ENCODE data around the gene COA3. TPM values are rescaled to one million over a fixed set of nuclear protein-coding genes. Genes with fewer than 3 reads are reported as not detected.

COA3 gene
- polyA plus RNA-seq, 3 donors, result 162 to 191 (median 178) TPM

DNA sequence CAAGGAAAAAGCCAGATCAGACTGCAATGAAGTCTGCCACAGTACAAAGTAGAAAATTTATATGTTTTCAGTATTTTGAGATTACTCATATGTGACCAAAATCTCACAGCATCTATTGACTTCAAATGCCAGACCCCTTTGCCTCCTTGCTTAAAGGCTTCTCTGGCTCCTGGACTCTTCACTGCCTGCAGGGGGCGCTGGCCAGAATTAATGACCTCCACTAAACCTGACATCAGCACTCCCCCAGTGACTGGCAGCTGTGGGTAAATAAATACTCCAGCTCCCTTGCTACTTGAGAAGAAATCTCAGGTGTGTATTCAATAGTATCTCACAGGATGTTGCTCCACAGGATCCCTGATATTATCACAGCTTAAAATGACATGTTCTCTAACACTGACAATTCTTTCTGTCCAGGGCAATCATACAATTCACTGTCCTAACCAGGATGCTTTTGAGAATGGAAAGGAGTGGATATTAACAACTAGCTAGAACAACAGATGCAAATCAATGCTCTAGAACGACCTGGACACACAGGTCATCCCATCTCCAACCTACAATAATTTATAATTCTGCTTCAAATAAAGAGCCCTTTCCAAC lies 21.5 kb upstream of the COA3 start:
- no peak for DNase-seq (ENCODE audit: low read depth in 3 of 3, low spot score in 2 of 3)

DNA sequence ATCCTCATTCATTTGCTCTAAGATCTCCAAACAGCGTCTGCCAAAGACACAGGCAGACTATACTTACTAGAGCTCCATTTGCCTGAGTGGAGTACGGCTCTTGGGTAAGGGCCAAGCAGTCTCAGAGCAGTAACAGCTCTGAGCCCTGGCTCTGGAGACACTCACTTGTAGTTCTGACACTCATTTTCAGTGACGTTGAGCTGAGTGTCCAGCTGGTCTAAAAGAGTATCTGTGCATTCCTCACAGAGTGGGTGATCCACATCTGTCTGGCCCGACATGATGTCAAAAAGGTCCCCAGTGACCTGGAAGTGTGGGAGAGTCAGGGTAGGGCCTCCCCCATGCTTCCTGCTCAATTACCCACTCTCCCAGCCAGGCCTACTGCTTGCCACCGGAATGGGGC lies 19.9 kb upstream of the COA3 start:
- DNase-seq (ENCODE audit: low read depth in 3 of 3, low spot score in 2 of 3), result no peak

DNA sequence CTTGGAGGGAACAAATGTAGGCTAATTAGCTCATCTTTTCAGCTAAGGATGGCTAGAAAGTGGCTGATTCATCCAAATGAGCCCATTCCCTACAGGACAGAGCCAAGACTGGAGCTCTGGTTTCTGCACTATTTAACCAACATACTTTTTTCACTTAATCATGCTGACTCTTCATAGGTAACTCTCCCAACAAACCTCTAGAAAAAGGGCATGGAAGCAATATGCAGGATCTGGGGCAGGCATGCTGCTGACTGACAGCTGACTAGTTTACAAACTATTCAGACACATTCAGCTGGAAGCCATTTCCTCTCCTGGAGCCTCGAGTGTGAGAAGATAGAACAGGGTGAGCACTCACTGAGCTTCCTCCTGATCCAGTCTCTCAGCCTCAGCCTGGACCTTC lies 19.4 kb upstream of the COA3 start:
- DNase-seq (ENCODE audit: low read depth in 3 of 3, low spot score in 2 of 3), result no peak

DNA sequence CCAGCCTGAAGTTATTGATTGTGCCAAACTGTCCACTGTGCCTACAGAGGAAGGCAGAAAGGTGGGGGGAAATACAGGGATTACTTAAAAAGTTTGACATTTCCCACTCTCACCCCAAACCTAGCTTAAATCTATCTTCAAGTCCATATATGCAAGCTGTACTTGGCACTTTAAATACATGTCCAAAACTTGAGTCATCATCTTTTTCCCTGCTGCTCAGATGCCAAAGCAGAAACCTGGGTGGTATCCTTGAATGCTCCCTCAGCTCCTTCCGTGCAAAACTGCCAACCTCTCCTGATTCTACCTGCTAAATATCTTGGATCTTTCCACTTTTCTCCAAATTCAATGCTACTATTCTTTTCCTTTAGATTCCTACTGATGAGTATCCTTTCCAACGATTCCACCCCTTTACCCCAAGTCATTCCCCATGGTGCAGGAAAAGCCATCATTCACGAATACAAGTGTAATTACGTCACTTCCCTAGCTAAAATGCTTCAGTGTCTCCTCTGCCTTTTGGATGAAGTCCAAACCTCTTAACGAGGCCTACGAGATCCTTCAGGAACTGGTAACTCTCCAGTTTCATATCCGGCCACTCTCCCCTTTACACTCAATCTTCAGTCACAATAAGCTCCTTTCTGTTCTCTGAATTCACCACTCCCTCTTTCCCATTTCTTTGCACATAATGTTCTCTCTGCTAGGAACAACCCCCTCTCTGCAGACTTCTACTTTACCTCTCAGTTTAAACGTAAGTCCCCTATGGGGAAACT lies 16.3 kb upstream of the COA3 start:
- DNase-seq (ENCODE audit: low read depth in 3 of 3, low spot score in 2 of 3), result no peak

DNA sequence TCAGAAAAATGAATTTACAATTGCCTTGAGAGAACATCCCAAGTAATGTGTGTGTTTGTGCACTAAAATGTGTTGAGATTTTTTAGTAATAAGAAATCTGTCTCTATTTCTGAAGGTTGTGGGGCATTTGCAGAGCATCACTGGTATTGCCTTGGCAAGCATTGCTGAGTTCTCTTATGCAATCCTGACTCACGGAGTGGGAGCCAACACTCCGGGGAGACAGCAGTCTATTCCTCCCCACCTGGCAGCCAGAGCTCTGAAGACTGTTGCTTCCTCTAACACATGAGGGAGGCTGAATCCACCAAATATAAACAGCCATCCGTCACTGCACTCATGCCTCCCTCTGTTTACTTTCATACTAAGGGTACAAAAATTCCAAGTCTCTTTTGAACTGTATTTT lies 10.7 kb upstream of the COA3 start:
- DNase-seq (ENCODE audit: low read depth in 3 of 3, low spot score in 2 of 3), result no peak

DNA sequence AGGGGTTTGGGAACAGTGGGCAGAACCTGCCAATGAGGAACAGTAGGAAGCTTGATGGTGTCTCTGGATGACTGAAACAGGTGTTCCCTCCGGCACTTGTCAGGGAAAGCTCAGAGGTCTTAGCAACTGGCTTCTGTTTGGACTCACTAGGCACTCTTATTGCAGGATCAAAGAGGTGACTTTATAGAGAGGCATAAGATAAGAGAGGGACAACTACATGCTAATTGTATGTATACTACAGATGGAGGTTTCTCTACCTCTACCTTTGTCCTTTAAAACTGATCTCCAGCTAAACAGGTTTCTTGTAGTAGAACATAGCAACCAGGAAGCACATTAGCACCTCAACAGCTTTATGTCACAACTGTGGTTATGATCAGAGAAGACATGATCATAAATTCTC lies 7.7 kb upstream of the COA3 start:
- no peak for DNase-seq (ENCODE audit: low read depth in 3 of 3, low spot score in 2 of 3)

DNA sequence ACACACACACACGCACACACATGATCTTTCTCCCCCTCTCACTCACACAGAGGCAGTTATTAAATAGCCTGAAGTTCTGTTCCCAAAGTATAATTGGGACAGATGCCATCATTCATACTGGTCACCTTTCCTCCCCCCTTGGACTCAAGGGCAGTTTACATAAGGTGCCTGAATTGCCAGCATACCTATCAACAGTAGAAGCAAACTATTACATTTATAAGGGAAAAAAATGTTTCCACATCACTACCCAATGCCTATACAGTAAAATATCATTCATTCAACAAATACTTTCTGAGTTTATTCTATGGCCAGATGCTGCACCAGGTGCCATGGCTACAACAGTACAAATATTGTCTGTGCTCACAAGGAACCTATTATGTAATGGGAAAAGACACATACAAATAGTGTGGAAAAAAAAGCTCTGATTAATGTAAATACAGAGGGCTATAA lies 6.4 kb upstream of the COA3 start:
- DNase-seq (ENCODE audit: low read depth in 3 of 3, low spot score in 2 of 3), result no peak

DNA sequence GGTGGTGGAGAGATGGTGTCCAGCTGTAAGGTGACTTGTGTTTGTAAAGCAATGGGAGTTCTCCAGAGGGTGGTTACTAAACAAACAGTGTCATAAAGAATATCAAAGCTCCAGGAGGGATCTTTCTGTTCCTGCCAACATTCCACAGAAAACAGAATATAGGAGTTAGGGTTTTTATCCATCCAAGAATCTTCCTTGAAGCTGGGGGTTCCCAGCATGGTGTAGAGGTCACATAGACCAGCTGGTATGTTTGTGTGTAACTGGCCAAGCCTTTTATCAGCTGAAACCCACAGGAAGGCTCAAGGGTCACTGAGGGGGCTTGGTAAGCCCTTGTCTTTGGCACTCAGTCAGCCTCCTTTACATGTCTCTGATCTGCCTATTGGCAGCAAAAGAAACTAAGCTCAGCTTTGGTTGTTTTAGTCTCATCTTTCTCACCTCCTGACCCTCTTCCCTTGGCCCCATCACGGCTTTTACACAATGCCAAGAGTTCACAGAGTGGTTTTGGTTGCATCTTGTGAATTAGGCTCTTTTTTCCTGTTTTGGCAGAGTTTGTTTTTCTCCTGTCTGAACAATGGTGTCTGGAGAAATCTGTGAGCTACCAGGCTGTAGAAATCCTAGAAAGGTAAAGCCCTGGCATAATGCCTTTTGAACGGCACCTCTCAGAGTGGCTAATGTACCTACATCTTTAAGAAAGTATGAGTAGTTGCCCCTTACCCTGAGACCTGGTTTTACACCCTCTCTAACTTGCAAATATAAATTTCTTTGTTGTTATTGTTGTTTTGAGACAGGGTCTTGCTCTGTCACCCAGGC lies 4.8 kb upstream of the COA3 start:
- no peak for DNase-seq (ENCODE audit: low read depth in 3 of 3, low spot score in 2 of 3)

DNA sequence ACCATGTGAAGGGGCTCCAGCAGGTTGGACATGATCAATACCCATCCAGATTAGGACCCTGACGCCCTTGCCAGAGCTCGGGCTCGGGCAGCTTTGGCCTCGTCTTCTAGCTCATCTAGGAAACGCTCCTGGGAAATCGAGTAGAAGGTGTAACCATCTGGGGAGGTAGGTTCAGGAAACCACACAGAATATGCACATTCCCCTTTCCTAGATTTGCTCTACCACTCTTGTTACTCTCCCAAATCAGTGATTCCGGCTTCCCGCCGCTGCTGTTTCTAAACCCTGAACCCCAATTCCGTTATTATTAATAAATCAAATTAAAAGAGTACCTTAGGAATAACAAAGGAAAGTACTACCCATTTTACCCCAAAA lies 507 bp downstream of the COA3 start:
- DNase-seq (ENCODE audit: low read depth in 3 of 3, low spot score in 2 of 3), result no peak

DNA sequence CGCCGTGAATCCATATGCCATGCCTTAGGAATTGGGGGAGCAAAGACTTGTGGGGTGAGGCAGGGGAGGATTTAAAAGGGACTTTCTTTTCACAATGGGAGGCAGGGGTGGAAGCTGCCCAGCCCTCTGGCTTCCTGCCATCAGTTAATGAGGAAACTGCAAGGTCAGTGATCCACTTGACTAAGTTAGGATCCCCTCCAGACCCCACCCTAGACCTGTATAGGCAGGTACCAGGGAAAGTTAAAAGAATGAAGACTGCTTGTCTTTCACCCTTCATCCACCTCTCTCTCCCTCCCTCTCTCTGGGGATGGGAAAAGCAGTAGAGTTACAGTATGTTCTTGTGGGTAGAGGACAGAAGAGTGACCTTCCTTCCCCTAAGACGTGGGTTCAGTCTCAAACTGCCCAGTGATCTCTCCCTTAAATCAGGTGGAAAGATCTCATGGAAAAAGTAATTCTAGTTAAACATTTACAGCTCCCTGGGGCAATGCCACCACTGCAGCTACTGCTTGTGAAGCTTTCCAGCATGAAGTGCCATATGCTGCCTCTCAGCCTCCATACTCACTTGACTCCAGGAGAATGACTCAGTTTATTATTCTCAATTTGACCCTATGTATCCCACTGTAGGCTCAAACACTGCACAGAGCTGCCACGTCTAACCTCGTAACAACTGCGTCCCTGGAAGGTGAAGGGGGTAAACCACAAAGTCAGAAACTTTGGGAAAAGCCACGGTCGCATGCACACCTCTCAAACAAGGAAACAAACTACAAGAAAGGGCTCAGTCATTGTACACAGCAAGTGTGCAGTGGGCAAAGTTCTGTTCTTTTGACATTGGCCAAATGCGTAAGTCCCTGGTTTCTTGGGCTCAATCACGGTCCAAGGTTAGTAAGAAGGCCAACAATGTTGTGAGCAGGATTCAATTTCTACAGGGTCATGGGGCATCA lies 1.2 kb downstream of the COA3 start:
- DNase-seq (ENCODE audit: low read depth in 3 of 3, low spot score in 2 of 3), result no peak

DNA sequence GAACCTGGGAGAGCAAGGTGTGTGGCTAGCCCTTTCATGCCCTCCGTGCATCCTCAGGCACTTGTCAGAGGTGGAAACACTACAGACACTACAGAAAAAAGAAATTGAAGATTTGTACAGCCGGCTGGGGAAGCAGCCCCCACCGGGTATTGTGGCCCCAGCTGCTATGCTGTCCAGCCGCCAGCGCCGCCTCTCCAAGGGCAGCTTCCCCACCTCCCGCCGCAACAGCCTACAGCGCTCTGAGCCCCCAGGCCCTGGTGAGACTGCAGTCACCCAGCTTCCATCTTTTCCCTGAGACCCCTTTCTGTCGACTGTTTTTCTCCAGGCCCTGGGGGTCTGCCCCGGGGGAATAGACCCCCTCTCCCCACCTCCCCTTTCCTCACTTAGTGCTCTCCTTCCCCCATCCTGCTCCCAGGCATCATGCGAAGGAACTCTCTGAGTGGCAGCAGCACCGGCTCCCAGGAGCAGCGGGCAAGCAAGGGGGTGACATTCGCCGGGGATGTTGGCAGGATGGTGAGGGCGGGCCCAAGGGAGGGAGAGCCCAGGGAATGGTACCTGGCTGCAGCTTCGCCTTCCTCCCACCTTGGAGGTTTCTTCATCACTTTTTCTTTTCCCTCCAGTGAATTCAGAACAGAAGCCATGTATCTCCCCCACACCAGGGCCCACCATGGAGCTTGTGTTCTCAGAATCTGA lies 2.3 kb downstream of the COA3 start:
- no peak for DNase-seq (ENCODE audit: low read depth in 3 of 3, low spot score in 2 of 3)

DNA sequence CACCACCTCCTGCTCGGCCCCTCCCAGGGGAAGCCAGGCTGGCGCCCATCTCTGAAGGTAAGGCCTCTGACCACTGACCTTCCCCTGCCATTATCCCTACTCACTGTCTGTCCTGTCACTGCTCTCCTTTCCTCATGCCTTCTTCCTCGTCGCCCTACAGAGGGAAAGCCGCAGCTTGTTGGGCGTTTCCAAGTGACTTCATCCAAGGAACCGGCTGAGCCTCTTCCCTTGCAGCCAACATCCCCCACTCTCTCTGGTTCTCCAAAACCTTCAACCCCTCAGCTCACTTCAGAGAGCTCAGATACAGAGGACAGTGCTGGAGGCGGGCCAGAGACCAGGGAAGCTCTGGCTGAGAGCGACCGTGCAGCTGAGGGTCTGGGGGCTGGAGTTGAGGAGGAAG lies 3.0 kb downstream of the COA3 start:
- no peak for DNase-seq (ENCODE audit: low read depth in 3 of 3, low spot score in 2 of 3)

DNA sequence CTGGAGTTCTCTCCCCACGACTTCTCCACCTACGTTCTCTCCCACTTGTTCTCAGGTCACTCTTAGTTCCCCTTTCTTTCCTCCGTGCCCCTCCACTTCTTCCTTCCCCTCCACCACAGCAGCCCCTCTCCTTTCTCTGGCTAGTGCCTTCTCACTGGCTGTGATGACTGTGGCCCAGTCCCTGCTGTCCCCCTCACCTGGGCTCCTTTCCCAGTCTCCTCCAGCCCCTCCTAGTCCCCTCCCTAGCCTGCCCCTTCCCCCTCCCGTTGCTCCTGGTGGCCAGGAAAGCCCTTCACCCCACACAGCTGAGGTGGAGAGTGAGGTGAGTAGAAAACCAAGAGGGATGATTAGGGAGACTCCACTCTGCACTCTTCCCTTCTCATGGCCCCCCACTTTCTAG lies 3.4 kb downstream of the COA3 start:
- no peak for DNase-seq (ENCODE audit: low read depth in 3 of 3, low spot score in 2 of 3)

DNA sequence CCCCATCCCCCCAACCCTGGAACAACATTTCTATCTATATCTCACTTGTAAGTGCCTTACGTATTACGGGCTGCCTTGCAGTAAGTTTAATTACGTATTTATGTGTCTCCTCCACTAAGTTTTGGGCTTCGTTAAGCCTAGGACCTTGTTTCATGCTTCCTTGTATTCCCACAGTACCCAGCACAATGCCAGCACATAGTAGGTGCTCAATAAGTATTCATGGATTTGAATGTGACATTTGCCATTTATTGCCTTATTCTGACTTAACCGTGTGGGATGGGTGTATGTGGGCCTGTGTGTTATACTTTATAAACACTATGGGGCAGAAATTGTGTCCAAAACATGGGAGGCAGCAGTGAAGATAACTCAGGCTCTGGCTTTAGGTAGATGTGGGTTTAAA lies 6.0 kb downstream of the COA3 start:
- no peak for DNase-seq (ENCODE audit: low read depth in 3 of 3, low spot score in 2 of 3)

DNA sequence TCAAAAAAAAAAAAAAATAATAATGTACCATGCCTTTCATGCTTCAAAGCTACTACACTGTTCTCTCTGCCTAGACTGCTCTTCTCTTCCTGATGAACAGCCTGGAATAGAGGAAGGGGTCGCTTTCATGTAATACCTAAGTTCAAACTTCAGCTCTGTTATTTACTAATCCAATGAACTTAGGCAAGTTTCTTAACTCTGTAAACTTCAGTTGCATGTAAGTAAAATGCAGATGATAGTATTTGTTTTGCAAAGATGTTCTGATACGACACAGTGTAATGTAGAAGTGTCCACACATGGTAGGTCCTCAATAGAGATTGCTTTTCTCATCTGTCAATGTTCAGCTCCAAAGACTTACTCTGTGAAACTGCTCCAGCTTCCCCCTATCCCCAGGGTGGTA lies 6.6 kb downstream of the COA3 start:
- no peak for DNase-seq (ENCODE audit: low read depth in 3 of 3, low spot score in 2 of 3)

DNA sequence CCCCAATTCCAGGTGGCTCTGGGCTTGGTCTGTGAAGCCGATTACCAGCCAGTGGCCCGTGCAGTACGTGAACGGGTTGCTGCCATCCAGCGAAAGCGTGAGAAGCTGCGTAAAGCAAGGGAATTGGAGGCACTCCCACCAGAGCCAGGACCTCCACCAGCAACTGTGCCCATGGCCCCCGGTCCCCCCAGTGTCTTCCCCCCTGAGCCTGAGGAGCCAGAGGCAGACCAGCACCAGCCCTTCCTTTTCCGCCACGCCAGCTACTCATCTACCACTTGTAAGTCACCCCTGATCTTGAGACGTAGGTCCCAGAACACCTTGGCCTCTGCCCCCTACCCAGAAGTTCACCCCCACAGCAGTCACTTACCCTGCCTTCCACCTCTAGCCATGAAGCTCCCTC lies 11.2 kb downstream of the COA3 start:
- no peak for DNase-seq (ENCODE audit: low read depth in 3 of 3, low spot score in 2 of 3)

DNA sequence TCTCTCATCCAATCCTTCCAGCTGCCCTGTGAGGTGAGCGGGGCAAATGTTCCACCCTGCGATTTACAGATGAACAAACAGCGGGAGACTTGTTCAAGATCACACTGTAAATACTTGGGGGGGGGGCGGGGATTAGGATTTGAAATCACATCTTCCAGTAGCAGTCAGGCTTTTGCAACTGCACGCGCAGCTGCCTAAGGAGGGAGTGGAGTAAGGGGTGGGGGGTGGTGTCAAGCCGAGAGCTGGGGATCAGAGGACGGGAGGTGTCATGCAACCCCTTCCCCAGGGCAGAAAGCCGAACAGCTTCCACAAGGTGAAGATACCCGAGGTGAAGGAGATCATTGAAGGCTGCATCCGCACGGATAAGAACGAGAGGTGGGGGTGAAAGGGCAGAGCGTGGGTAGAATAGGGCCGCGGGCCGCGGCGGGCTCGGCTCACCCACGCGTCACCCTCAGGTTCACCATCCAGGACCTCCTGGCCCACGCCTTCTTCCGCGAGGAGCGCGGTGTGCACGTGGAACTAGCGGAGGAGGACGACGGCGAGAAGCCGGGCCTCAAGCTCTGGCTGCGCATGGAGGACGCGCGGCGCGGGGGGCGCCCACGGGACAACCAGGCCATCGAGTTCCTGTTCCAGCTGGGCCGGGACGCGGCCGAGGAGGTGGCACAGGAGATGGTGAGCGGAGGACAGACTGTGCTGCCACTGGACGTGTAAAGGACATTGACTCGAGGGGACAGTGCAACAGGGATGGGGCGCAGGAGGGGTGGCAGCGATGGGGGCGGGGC lies 13.5 kb downstream of the COA3 start:
- no peak for DNase-seq (ENCODE audit: low read depth in 3 of 3, low spot score in 2 of 3)

DNA sequence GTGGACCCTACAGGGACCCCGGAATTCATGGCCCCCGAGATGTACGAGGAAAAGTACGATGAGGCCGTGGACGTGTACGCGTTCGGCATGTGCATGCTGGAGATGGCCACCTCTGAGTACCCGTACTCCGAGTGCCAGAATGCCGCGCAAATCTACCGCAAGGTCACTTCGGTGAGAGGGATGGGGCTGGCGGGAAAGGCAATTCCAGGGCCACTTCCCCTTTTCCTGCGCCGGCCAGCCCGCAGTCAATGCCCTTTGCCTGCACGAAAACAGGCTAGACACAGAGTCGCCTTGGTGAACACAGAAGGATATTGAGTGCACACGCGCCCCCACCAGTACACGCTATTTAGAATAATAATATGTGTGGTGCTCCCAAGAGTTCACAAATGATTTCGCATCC lies 14.1 kb downstream of the COA3 start:
- DNase-seq (ENCODE audit: low read depth in 3 of 3, low spot score in 2 of 3), result no peak

DNA sequence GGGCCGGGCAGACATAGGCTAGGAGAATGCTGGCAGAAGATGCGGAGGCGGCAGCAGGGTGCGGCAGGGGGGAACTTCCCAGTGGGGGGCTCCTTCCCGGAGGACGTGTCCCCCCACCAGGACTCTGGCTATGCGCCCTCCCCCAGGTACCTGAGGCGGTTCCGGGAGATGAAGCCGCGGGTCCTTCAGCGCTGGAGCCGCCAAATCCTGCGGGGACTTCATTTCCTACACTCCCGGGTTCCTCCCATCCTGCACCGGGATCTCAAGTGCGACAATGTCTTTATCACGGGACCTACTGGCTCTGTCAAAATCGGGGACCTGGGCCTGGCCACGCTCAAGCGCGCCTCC lies 14.7 kb downstream of the COA3 start:
- DNase-seq (ENCODE audit: low read depth in 3 of 3, low spot score in 2 of 3), result no peak
